Measurements from ENCODE around the gene AFAP1L2.
"Not testable (repeated sequence)": the region's sequence is repeated elsewhere in the genome, so short reads cannot be mapped to it uniquely, and the experiment has no call there.

Gene AFAP1L2

DNA sequence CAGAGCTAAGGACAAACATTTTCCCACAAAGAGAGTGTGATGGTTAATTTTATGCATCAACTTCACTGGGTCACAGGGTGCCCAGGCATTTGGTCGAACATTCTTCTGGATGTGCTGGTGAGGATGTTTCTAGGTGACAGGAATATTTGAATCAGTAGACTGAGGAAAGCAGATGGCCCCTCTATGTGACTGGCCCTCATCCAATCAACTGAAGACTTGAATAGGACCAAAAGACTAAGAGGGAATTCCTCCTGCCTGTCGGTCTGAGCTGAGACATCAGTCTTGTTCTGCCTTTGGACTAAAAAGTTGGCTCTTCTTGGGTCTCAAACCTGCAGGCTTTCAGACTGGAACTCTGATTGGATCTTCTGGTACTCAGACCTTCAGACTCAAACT lies 44.4 kb downstream of the AFAP1L2 start:
- no peak for DNase-seq (ENCODE audit: low read depth)

GRCh38 chr10:114359041-114359952 lies 45.0 kb downstream of the AFAP1L2 start:
- no peak for DNase-seq (ENCODE audit: low read depth)

DNA sequence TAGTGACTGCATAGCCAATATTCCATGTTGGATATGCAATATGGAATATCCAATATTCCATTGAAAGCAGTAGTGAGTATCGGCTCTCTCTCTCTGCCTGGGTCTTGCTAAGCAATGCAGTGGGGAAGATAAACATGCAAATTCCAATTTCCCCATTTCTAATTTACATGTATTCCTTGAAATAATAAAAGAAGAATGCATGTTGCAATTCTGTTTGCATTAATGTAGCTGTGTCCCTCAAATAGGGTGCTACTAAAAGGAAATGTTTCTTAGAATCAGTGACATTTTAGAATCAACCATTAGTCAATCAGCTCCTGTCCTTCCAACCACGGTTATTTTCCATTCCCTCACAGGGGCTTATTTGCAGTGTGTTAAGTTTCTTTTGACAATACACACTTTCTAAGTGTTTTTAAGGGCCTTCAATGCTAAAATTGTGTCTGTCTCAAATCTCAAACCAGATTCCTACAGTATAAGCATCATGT lies 46.7 kb downstream of the AFAP1L2 start:
- no peak for DNase-seq (ENCODE audit: low read depth)

- no peak for DNase-seq (ENCODE audit: low read depth)
Measured at GRCh38 chr10:114356751-114357514, 47.4 kb downstream of the AFAP1L2 start.

DNA sequence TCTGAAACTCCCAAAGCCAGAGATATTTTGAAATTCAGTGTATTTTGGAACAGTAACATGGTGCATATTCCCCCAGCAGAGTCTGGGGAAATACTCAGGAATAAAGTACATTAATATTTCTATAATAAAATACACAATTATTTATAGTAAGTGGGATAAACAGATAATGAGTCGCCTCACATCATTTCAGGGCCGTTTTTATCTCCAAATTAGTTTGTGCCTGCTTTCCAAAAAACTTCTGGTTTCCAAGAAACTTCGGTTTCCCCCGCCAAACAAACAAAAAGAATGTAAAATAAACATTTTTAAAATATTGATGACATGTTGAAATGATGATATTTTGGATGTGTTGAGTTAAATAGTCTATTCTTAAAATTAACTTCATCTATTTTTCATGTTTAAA lies 48.2 kb downstream of the AFAP1L2 start:
- DNase-seq (ENCODE audit: low read depth): no peak

GRCh38 chr10:114353383-114353782 lies 50.9 kb downstream of the AFAP1L2 start:
- no peak for DNase-seq (ENCODE audit: low read depth)

GRCh38 chr10:114352653-114353298 lies 51.5 kb downstream of the AFAP1L2 start:
- no peak for DNase-seq (ENCODE audit: low read depth)

GRCh38 chr10:114350751-114351150 lies 53.6 kb downstream of the AFAP1L2 start:
- no peak for DNase-seq (ENCODE audit: low read depth)

DNA sequence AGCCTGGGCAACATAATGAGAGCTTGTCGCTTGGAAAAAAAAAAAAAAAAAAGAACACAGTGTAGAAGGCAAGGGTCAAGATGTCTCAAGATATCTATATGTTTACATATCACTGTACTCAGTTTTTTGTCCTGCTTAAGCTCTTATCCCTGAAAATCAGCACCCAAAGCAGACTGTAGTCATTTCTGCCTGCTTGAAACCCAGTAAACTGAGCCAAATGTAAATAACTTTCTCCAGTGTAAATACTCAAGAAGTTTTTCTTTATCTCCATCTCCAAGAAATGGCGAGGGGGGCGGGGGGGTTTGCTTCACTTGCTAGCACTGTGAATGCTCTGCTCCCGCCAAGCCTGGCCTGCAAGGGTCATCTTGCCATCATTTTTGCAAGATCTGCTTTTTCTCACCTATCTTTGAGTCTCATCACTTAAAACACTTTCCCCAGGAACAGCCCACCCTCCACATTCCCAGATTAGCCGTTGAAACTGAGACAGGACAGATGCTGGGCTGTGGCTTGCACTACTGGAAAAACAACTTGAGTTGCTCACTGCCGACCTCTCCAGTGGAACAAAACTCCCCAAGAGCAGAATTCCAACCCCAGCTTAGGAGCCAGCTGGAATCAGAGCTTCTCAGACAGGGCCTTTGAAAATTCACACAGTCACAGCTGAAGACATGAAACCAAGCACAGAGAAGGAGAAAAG lies 54.6 kb downstream of the AFAP1L2 start:
- DNase-seq (ENCODE audit: low read depth): no peak

GRCh38 chr10:114349071-114349470 lies 55.2 kb downstream of the AFAP1L2 start:
- DNase-seq (ENCODE audit: low read depth): not testable (repeated sequence)

DNA sequence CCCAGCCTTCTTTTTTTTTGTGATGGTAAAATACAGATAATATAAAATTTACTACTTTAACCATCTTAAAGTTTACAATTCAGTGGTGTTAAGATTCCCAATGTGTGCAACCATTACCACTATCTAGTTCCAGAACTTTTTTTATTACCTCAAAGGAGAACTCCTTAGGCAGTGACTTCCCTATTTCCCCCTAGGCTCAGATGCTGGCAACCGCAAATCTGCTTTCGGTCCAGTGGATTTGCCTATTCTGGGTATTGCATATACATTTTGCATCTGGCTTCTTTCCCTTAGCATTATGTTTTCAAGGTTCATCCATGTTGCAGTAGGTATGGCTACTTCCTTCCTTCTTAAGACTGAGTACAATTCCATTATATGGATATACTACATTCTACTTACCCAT lies 56.5 kb downstream of the AFAP1L2 start:
- no peak for DNase-seq (ENCODE audit: low read depth)

- DNase-seq (ENCODE audit: low read depth): no peak
Measured at GRCh38 chr10:114347241-114347640, 57.1 kb downstream of the AFAP1L2 start.

- DNase-seq (ENCODE audit: low read depth): no peak
Measured at GRCh38 chr10:114346176-114347031, 57.9 kb downstream of the AFAP1L2 start.

DNA sequence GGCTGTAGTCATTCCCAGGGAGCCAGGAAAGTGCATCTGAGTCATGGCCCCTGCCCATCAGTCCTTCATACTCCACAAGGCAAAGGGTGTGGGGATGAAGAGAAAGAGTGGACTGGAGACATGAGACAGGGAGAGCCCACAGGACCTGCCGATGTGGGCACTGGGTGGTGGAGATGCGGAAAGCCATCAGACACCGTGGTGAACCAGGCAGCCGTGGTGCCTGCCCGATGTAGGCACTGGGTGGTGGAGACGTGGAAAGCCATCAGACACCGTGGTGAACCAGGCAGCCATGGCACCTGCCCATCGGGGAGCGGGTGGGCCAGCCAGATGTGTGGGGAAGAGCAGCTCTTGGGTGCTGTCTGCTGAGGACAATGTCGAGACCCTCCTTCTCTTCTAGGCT lies 58.6 kb downstream of the AFAP1L2 start:
- no peak for DNase-seq (ENCODE audit: low read depth)

GRCh38 chr10:114343623-114344505 lies 60.4 kb downstream of the AFAP1L2 start:
- no peak for DNase-seq (ENCODE audit: low read depth)

GRCh38 chr10:114342976-114343375 lies 61.3 kb downstream of the AFAP1L2 start:
- no peak for DNase-seq (ENCODE audit: low read depth)

DNA sequence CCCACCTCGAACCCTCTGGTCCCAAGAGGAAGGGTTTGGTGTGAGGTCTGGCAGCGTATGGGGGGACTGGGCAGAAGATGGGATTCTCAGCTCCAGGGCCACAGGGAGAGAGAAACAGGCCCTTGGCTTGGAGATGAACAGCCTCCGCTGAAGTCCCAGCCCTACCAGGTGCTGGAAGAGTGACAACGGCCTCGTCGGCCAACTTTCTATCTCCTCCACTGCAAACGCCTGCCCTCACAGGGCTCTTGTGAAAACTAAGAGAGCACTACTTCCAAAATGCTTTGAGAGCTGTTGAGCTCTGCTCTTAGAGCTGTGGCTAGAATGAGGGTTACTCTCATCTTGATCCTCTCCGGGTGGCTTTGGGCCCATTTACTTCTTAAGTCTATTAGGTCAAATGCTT lies 63.5 kb downstream of the AFAP1L2 start:
- DNase-seq (ENCODE audit: low read depth): no peak

- DNase-seq (ENCODE audit: low read depth): no peak
Measured at GRCh38 chr10:114337510-114338462, 66.5 kb downstream of the AFAP1L2 start.

Data from fibroblast of the conjunctiva (primary cell).